CD4-positive, alpha-beta T cell treated with Interleukin-4 for 1 hour (primary cell): ENCODE measurements around the gene TLE3.
A peak's percentile ranks its signal among the peaks of the same experiment; 100 is the strongest.

Source experiments
- DNase-seq, 2 donors: peaks; one replicate each; pipeline ENCODE4 v3.0.0-alpha.2; 2020 to 2022

The TLE3 gene

GRCh38 chr15:70046679-70047369 is 50.9 kb downstream of the TLE3 start:
- no peak for DNase-seq

GRCh38 chr15:70045045-70045444 is 52.7 kb downstream of the TLE3 start:
- DNase-seq: no peak

- no peak for DNase-seq
These were observed 53.5 kb downstream of the TLE3 start for GRCh38 chr15:70044168-70044567.

- no peak for DNase-seq
These were observed 54.1 kb downstream of the TLE3 start for GRCh38 chr15:70043590-70043989.

GRCh38 chr15:70042553-70043214 is 55.0 kb downstream of the TLE3 start:
- DNase-seq: no peak

GRCh38 chr15:70039917-70040316 is 57.8 kb downstream of the TLE3 start:
- no peak for DNase-seq

- no peak for DNase-seq
These were observed 58.9 kb downstream of the TLE3 start for GRCh38 chr15:70038730-70039392.

GRCh38 chr15:70037292-70037640 is 60.5 kb downstream of the TLE3 start:
- DNase-seq: no peak

- peak in 1 of 2 donors; percentile 45 for DNase-seq
These were observed 61.0 kb downstream of the TLE3 start for GRCh38 chr15:70036585-70037291.

GRCh38 chr15:70035719-70036077 is 62.0 kb downstream of the TLE3 start:
- peak in 1 of 2 donors; percentile 57 for DNase-seq

GRCh38 chr15:70035051-70035718 is 62.5 kb downstream of the TLE3 start:
- DNase-seq: no peak

- no peak for DNase-seq
These were observed 63.1 kb downstream of the TLE3 start for GRCh38 chr15:70034596-70034995.

GRCh38 chr15:70034141-70034540 is 63.6 kb downstream of the TLE3 start:
- no peak for DNase-seq

GRCh38 chr15:70033529-70034140 is 64.1 kb downstream of the TLE3 start:
- no peak for DNase-seq

- DNase-seq: no peak
These were observed 64.6 kb downstream of the TLE3 start for GRCh38 chr15:70033109-70033508.

- DNase-seq: no peak
These were observed 65.2 kb downstream of the TLE3 start for GRCh38 chr15:70032509-70032908.

GRCh38 chr15:70031713-70032112 is 66.0 kb downstream of the TLE3 start:
- no peak for DNase-seq

- no peak for DNase-seq
These were observed 66.5 kb downstream of the TLE3 start for GRCh38 chr15:70031261-70031660.

GRCh38 chr15:70030851-70031250 is 66.9 kb downstream of the TLE3 start:
- no peak for DNase-seq

GRCh38 chr15:70029297-70029701 is 68.4 kb downstream of the TLE3 start:
- no peak for DNase-seq

- no peak for DNase-seq
These were observed 70.2 kb downstream of the TLE3 start for GRCh38 chr15:70027518-70027917.

- DNase-seq: no peak
These were observed 70.7 kb downstream of the TLE3 start for GRCh38 chr15:70026991-70027390.
